ENCODE measurements around the gene FBXO40. TPM values are rescaled to one million over a fixed set of nuclear protein-coding genes. Genes with fewer than 3 reads are reported as not detected.

The FBXO40 gene
- total and polyA plus RNA-seq, 10 of the 15 experiments (the other 5 are each of a cell fraction or from before 2014, with no cell fraction given): 0.03 to 0.05 (median 0.04) TPM; not detected in 7

DNA sequence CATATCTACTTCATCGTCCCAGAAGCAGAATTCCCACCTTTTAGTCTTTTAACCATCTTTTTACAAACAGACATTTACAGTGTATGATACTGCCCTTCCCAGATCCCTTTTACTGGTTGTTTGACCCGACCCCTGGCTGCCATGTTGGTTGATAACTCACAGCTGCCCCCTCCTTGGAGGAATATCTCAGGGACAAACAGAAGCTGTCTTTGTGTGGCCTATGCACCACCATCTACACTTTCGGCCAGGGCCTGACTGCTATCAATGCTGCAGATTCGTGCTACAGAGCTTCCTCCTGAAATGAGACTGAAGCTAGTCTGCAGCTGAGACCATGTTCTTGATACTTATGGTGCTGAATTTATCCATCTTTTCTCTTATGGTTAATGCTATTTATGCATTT, 40.8 kb upstream of the FBXO40 start (continued):
- TF ChIP-seq, protein P1, sequence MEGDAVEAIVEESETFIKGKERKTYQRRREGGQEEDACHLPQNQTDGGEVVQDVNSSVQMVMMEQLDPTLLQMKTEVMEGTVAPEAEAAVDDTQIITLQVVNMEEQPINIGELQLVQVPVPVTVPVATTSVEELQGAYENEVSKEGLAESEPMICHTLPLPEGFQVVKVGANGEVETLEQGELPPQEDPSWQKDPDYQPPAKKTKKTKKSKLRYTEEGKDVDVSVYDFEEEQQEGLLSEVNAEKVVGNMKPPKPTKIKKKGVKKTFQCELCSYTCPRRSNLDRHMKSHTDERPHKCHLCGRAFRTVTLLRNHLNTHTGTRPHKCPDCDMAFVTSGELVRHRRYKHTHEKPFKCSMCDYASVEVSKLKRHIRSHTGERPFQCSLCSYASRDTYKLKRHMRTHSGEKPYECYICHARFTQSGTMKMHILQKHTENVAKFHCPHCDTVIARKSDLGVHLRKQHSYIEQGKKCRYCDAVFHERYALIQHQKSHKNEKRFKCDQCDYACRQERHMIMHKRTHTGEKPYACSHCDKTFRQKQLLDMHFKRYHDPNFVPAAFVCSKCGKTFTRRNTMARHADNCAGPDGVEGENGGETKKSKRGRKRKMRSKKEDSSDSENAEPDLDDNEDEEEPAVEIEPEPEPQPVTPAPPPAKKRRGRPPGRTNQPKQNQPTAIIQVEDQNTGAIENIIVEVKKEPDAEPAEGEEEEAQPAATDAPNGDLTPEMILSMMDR (IDR thresholded peaks at IDR 0.05 in 2 of 3, conservative IDR thresholded peaks at IDR 0.05 in 1 of 3; ENCODE audit: control insufficient read depth in 2 of 3, extremely low read depth in 1 of 3, insufficient read depth in 1 of 3, low read depth in 3 of 3, low read length in 3 of 3): no peak
- no peak for TF ChIP-seq PAX8 (IDR thresholded peaks at IDR 0.05)
- TF ChIP-seq CREB1 (IDR thresholded peaks at IDR 0.05; ENCODE audit: low read depth): no peak
- TF ChIP-seq ZZZ3 (IDR thresholded peaks at IDR 0.05; ENCODE audit: control insufficient read depth, insufficient read length, low read depth): no peak
- TF ChIP-seq CHD1 (IDR thresholded peaks at IDR 0.05; ENCODE audit: low read depth, low read length): no peak
- no peak for TF ChIP-seq EED (IDR thresholded peaks at IDR 0.05; ENCODE audit: low read depth)
- TF ChIP-seq HDGF (IDR thresholded peaks at IDR 0.05): no peak

DNA sequence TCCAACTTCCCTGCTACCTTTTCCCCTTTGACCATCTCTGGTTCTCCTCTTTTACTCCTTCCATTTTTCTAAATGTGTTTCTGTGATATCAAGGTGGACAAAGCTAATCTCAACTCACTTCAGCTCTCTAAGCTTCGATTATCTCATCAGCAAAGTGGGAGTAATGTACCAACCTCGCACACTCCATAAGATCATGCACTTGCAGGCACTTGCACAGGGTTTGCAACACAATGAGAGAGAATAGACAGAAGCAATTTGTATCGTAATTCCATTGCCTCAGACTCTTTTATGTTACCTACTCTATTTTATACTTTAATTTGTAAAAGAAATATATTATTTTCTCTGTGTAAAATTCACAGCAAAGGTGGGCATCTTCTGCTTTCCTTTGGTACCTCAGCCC, 40.4 kb upstream of the FBXO40 start:
- Histone ChIP-seq H3K27ac (ENCODE audit: control insufficient read depth, insufficient read depth) (no peak overlapping the region), H3K4me3 (no peak overlapping the region), H3K4me2 (ENCODE audit: control insufficient read depth, insufficient read depth) (no peak overlapping the region), H3K9me3 (replicated peaks; ENCODE audit: control insufficient read depth, insufficient read depth, low read length) (no peaks in the 10 kb centered on the region; the same call in 2 of the 3 replicates), H4K20me1 (ENCODE audit: control insufficient read depth, insufficient read depth) (no peaks in the 10 kb centered on the region), H3K79me2 (ENCODE audit: control insufficient read depth, insufficient read depth, low read length) (no peaks in the 10 kb centered on the region), H3K9ac (ENCODE audit: control insufficient read depth, insufficient read depth, low read length) (no peak overlapping the region), H3K27me3 (replicated peaks in 1 of 2; ENCODE audit: control insufficient read depth in 2 of 2, insufficient read depth in 2 of 2, low read length in 1 of 2) (no peaks in the 10 kb centered on the region), H3K36me3 (ENCODE audit: control insufficient read depth in 2 of 2, insufficient read depth in 2 of 2, low read length in 1 of 2) (no peaks in the 10 kb centered on the region), H2AFZ (ENCODE audit: control insufficient read depth, low read depth, low read length) (no peak overlapping the region), H3K4me1 (ENCODE audit: control insufficient read depth, insufficient read depth, low read length) (peaks cover 9% of the 10 kb centered on the region)
- no peak for FAIRE-seq
- WGBS (ENCODE audit: insufficient coverage, insufficient replicate concordance, low lambda C conversion rate, missing lambda C conversion rate): 66% methylated on average over 3 of the region's 3 CpGs
- ATAC-seq: no peak
- ChIA-PET CTCF (interaction anchor here (0.8 kb wide), 1 partner anchor 553 kb away, joined by 3 read pairs; no protein-coding TSS in a partner anchor), POLR2A (no interaction called here), RAD21 (ENCODE audit: unreplicated experiment) (no interaction called here), SMC1A (ENCODE audit: uncharacterized antibody, unreplicated experiment) (interaction anchor here (1.2 kb wide), 1 partner anchor 17 kb away, joined by 3 read pairs; no protein-coding TSS in a partner anchor)
- TF ChIP-seq YY1 (IDR thresholded peaks at IDR 0.05; ENCODE audit: low read depth, low read length): no peak
- TF ChIP-seq, protein P2, sequence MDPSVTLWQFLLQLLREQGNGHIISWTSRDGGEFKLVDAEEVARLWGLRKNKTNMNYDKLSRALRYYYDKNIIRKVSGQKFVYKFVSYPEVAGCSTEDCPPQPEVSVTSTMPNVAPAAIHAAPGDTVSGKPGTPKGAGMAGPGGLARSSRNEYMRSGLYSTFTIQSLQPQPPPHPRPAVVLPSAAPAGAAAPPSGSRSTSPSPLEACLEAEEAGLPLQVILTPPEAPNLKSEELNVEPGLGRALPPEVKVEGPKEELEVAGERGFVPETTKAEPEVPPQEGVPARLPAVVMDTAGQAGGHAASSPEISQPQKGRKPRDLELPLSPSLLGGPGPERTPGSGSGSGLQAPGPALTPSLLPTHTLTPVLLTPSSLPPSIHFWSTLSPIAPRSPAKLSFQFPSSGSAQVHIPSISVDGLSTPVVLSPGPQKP (IDR thresholded peaks at IDR 0.05; ENCODE audit: low read depth, low read length): no peak
- no peak for TF ChIP-seq CHD4 (IDR thresholded peaks at IDR 0.05)
- TF ChIP-seq, protein P3, sequence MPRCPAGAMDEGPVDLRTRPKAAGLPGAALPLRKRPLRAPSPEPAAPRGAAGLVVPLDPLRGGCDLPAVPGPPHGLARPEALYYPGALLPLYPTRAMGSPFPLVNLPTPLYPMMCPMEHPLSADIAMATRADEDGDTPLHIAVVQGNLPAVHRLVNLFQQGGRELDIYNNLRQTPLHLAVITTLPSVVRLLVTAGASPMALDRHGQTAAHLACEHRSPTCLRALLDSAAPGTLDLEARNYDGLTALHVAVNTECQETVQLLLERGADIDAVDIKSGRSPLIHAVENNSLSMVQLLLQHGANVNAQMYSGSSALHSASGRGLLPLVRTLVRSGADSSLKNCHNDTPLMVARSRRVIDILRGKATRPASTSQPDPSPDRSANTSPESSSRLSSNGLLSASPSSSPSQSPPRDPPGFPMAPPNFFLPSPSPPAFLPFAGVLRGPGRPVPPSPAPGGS (IDR thresholded peaks at IDR 0.05; ENCODE audit: borderline replicate concordance, insufficient read depth, low read depth, low read length, poor library complexity, severe bottlenecking): peak; percentile 24
- no peak for TF ChIP-seq ZNF207 (IDR thresholded peaks at IDR 0.05; ENCODE audit: borderline replicate concordance)
- TF ChIP-seq ZNF622 (IDR thresholded peaks at IDR 0.05): no peak
- TF ChIP-seq, protein P4, sequence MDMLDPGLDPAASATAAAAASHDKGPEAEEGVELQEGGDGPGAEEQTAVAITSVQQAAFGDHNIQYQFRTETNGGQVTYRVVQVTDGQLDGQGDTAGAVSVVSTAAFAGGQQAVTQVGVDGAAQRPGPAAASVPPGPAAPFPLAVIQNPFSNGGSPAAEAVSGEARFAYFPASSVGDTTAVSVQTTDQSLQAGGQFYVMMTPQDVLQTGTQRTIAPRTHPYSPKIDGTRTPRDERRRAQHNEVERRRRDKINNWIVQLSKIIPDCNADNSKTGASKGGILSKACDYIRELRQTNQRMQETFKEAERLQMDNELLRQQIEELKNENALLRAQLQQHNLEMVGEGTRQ (IDR thresholded peaks at IDR 0.05; ENCODE audit: borderline replicate concordance, low read depth, low read length): no peak
- no peak for DNase-seq (ENCODE audit: low read depth, low spot score)
- intact Hi-C loops (cut with micrococcal nuclease; ENCODE audit: unreplicated experiment): no loop called here
- no TSS peak for BruUV-seq (replicated peaks)
- in situ Hi-C loops (cut with MboI): no loop called here
